GM21447 (cell line): ENCODE measurements around the gene ERC1.
"Not testable (repeated sequence)": the region's sequence is repeated elsewhere in the genome, so short reads cannot be mapped to it uniquely, and the experiment has no call there.

Experiments used
- ATAC-seq: cut with Tn5 transposase; IDR thresholded peaks from one replicate; pipeline ENCODE4 v1.9.1; 2021; ENCODE audit not compliant: unreplicated experiment

ERC1 gene

GRCh38 chr12:981176-981828 is 9.7 kb upstream of the ERC1 start:
- ATAC-seq = no peak

- ATAC-seq = no peak
Observed at GRCh38 chr12:981961-982360, 9.1 kb upstream of the ERC1 start.

GRCh38 chr12:988646-989045 is 2.4 kb upstream of the ERC1 start:
- no peak for ATAC-seq

- no peak for ATAC-seq
Observed at GRCh38 chr12:989051-989450, 2.0 kb upstream of the ERC1 start.

GRCh38 chr12:989751-990660 is 1.0 kb upstream of the ERC1 start:
- peak; percentile 8 for ATAC-seq

- peak; percentile 12 for ATAC-seq
Observed at GRCh38 chr12:991350-992333, 619 bp downstream of the ERC1 start.

GRCh38 chr12:992647-993046 is 1.6 kb downstream of the ERC1 start:
- no peak for ATAC-seq

- no peak for ATAC-seq
Observed at GRCh38 chr12:996881-997280, 5.9 kb downstream of the ERC1 start.

- ATAC-seq = no peak
Observed at GRCh38 chr12:997505-997904, 6.5 kb downstream of the ERC1 start.

GRCh38 chr12:998020-998874 is 7.2 kb downstream of the ERC1 start:
- peak; percentile 86 for ATAC-seq

GRCh38 chr12:999736-1000135 is 8.7 kb downstream of the ERC1 start:
- not testable (repeated sequence) for ATAC-seq

GRCh38 chr12:1001507-1001906 is 10.5 kb downstream of the ERC1 start:
- no peak for ATAC-seq

- no peak for ATAC-seq
Observed at GRCh38 chr12:1003600-1004271, 12.7 kb downstream of the ERC1 start.

- ATAC-seq = no peak
Observed at GRCh38 chr12:1006255-1006654, 15.2 kb downstream of the ERC1 start.

GRCh38 chr12:1007276-1007675 is 16.3 kb downstream of the ERC1 start:
- no peak for ATAC-seq

- no peak for ATAC-seq
Observed at GRCh38 chr12:1007994-1008393, 17.0 kb downstream of the ERC1 start.

GRCh38 chr12:1011091-1011490 is 20.1 kb downstream of the ERC1 start:
- no peak for ATAC-seq

- no peak for ATAC-seq
Observed at GRCh38 chr12:1013618-1014489, 22.8 kb downstream of the ERC1 start.

GRCh38 chr12:1019283-1019682 is 28.3 kb downstream of the ERC1 start:
- no peak for ATAC-seq
